ENCODE measurements around the gene AOPEP.

DNA sequence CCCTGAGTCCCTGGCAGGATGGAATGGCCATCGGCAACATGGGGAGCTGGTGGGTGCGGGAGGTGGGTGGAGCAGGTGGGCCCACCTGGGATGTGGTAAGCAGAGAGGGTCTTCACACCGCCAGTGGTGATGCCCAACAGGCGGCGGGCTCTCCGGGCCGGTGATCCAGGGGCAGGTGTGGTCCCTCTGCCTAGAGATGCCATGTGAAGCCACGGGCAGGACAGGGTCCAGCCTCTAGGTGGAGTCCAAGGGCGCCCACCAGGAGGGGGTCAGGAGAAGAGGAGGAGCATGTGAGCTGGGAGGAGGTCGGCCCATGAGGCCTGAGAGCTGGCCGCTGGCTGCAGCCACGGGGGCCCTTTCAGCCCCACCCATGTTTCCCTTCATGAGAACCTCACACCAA is 369.9 kb downstream of the AOPEP start:
- TF ChIP-seq, protein P1, sequence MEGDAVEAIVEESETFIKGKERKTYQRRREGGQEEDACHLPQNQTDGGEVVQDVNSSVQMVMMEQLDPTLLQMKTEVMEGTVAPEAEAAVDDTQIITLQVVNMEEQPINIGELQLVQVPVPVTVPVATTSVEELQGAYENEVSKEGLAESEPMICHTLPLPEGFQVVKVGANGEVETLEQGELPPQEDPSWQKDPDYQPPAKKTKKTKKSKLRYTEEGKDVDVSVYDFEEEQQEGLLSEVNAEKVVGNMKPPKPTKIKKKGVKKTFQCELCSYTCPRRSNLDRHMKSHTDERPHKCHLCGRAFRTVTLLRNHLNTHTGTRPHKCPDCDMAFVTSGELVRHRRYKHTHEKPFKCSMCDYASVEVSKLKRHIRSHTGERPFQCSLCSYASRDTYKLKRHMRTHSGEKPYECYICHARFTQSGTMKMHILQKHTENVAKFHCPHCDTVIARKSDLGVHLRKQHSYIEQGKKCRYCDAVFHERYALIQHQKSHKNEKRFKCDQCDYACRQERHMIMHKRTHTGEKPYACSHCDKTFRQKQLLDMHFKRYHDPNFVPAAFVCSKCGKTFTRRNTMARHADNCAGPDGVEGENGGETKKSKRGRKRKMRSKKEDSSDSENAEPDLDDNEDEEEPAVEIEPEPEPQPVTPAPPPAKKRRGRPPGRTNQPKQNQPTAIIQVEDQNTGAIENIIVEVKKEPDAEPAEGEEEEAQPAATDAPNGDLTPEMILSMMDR (IDR thresholded peaks at IDR 0.05) = no peak
- TF ChIP-seq POLR2A (IDR thresholded peaks at IDR 0.05) = no peak
- TF ChIP-seq EP300 (IDR thresholded peaks at IDR 0.05) = no peak
- TF ChIP-seq POLR2AphosphoS5 (IDR thresholded peaks at IDR 0.05) = no peak
